ENCODE measurements around the gene TLE4.

DNA sequence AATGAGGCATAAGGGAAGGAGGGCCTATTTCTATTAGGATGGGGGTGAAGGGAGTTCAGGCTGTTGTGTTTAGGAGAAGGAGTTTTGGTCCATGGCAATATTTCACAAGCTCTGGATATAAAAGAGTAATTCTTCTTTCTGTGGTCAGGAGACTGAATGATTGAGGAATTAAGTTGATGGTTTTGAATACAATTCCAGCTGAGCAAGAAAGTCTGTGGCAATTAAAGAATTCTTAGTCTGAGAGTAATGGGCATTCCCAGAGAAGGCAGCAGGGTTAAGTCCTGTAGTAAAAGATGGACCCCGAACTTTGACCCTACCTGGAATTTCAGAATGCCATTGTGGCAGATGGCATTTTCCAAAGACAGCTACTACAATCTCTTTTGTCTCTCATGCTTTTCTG lies 202.6 kb downstream of the TLE4 start:
- TF ChIP-seq, protein P1, sequence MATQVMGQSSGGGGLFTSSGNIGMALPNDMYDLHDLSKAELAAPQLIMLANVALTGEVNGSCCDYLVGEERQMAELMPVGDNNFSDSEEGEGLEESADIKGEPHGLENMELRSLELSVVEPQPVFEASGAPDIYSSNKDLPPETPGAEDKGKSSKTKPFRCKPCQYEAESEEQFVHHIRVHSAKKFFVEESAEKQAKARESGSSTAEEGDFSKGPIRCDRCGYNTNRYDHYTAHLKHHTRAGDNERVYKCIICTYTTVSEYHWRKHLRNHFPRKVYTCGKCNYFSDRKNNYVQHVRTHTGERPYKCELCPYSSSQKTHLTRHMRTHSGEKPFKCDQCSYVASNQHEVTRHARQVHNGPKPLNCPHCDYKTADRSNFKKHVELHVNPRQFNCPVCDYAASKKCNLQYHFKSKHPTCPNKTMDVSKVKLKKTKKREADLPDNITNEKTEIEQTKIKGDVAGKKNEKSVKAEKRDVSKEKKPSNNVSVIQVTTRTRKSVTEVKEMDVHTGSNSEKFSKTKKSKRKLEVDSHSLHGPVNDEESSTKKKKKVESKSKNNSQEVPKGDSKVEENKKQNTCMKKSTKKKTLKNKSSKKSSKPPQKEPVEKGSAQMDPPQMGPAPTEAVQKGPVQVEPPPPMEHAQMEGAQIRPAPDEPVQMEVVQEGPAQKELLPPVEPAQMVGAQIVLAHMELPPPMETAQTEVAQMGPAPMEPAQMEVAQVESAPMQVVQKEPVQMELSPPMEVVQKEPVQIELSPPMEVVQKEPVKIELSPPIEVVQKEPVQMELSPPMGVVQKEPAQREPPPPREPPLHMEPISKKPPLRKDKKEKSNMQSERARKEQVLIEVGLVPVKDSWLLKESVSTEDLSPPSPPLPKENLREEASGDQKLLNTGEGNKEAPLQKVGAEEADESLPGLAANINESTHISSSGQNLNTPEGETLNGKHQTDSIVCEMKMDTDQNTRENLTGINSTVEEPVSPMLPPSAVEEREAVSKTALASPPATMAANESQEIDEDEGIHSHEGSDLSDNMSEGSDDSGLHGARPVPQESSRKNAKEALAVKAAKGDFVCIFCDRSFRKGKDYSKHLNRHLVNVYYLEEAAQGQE (IDR thresholded peaks at IDR 0.05) = no peak
- TF ChIP-seq CTCF (IDR thresholded peaks at IDR 0.05) = no peak
- no peak for TF ChIP-seq RNF2 (IDR thresholded peaks at IDR 0.05; ENCODE audit: borderline replicate concordance, low read depth)
- TF ChIP-seq SREBF2 (IDR thresholded peaks at IDR 0.05) = no peak
- no peak for TF ChIP-seq JUNB (IDR thresholded peaks at IDR 0.05)

All from A549 (cell line).